ENCODE results near the gene TIAM1.

Gene TIAM1

GRCh38 chr21:31159808-31160207 lies 184.3 kb downstream of the TIAM1 start:
- no peak for DNase-seq

- no peak for DNase-seq
These were observed 185.1 kb downstream of the TIAM1 start for GRCh38 chr21:31158789-31159581.

GRCh38 chr21:31157756-31158155 lies 186.3 kb downstream of the TIAM1 start:
- no peak for DNase-seq

DNA sequence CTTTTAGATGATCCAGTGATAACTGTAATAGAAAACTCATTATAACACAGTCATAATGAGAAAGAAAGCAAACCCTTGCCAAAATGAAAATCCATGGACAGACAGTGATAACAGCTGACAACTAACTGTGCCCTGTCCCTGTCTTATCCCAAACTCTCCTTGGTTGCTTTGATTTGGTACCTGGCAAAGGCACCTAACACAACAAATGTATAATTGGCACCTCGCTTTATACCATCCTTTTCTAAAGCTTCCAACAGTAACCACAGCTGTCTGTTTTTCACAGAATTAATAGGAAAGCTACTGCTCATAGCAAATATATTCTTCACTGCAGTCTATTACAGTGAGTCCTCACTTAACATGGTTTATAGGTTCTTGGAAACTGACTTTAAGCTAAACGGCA lies 187.4 kb downstream of the TIAM1 start:
- DNase-seq, result no peak

GRCh38 chr21:31156169-31156568 lies 187.9 kb downstream of the TIAM1 start:
- no peak for DNase-seq

GRCh38 chr21:31151156-31152045 lies 192.7 kb downstream of the TIAM1 start:
- DNase-seq, result no peak

GRCh38 chr21:31145274-31145673 lies 198.8 kb downstream of the TIAM1 start:
- no peak for DNase-seq

DNA sequence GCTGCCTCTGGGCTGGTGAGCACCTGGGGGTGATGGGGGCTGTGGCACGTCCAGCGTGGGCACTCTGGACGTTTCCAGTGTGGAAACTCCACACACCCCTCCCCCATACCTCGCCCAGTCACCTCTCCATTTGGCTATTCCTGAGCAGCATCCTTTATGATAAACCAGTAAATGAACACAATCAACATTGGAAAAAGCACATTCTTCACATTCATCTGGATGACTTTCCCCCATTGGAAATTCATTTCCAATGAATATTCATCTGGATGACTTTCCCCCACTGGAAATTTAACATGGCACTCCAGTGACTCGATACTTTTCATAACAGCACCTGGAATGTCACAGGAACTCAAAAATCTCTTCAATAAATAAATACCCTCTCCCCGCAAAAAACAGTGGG lies 201.0 kb downstream of the TIAM1 start:
- DNase-seq, result no peak

GRCh38 chr21:31142600-31142999 lies 201.5 kb downstream of the TIAM1 start:
- DNase-seq, result no peak

DNA sequence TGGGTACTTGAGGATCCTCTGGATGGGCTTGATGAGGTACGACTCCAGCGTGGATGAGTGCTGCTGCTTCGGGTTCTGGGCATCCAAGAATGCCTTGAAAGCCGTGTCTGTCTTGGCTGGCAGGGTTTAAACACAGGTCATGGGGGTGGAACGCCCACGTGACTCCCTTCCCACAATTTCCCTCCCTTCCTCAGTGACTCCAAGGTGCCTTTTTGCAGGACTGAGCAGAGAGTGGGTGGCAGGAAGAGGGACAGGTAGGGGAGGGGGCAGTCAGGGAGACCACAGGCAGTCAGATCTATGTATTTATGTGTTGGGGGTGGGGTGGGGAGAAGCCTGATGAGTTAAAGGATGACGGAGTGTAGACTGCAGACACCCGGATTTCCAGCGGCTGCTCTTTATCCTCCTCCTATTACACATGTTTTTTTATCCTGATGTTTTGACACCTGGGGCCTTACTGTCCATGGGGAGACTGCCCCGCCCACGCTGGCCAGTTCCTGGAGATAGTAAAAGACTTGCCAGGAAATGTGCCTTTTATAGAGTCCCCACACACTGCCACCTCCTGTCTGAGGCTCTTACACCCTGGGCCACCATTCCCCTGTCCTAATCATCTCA lies 202.6 kb downstream of the TIAM1 start:
- DNase-seq, result no peak

DNA sequence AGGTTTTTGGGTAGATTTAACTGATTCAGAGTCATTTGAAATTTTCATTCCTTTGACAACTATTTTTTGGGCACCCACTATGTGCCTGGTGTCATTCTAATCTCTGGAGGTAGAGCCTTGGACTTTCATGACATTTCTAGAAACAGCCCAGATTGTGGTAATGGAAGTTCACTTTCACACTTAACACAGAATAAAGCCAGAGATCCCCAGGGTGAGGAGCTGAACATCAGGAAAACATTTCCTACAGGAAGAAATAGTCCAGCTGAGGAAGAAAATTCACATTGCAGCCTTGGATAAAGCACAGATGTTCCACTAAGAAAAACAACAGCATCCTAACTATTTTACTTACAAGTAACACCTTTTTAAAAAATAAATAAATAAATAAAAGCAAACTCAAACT lies 203.4 kb downstream of the TIAM1 start:
- DNase-seq, result no peak

DNA sequence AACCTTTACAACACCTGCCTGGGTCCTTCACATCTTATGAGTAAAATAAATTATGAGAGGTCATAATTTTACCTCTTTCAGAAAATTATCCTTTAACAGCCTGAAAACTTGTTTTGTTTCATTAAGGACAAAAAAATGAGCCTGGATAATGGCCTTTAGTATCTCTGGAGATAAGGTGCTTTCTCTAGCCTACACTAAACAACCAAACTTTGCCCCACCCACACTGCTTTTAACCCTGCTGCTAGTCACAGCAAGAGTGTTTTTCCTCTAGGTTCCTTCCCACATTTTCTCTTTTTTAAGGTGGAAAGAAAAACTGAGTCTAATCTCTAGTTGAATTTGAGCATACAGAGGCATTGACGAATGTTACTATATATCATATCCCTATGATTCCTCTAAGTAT lies 204.0 kb downstream of the TIAM1 start:
- DNase-seq, result no peak

DNA sequence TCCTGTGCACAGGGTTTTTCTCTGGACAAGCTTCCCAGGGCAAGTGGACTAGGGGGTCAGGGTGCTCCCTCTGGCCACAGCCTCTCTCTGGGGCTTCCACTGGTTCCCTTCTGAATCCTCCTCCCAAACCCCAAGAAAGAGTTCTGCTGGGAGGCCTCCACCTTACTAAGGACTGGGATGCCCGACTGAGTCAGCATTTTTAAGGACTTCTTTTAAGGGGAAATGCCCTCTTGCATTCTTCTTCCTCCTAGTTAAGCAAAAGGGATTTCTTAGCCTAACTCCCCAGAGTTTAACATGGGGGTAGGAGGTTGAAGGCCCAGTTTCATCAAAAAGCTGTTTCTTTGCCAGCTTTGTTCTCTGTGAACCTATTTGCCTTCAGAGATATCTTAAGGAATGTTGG lies 206.1 kb downstream of the TIAM1 start:
- no peak for DNase-seq

DNA sequence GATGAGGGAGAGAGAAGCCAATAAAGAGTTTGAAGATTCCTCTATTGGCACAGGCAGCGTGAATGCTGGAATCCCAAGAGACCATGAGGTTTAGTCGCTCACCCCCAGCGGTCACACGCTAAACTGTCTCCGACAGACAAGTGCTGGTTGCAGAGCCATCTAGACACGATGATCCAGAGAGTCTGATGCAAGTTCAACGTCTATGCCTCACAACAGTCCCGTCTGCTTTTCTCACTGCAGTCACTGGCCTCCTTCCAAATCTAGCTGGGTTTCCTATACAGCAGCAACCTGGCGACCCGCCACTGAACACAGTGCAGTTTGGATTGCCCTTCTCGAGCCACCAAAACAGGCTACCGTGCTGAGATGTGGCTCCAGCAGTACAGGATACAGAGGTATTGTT lies 207.2 kb downstream of the TIAM1 start:
- DNase-seq, result no peak

- DNase-seq, result no peak
These were observed 208.4 kb downstream of the TIAM1 start for GRCh38 chr21:31135531-31136184.

GRCh38 chr21:31133243-31133830 lies 210.7 kb downstream of the TIAM1 start:
- DNase-seq, result no peak

DNA sequence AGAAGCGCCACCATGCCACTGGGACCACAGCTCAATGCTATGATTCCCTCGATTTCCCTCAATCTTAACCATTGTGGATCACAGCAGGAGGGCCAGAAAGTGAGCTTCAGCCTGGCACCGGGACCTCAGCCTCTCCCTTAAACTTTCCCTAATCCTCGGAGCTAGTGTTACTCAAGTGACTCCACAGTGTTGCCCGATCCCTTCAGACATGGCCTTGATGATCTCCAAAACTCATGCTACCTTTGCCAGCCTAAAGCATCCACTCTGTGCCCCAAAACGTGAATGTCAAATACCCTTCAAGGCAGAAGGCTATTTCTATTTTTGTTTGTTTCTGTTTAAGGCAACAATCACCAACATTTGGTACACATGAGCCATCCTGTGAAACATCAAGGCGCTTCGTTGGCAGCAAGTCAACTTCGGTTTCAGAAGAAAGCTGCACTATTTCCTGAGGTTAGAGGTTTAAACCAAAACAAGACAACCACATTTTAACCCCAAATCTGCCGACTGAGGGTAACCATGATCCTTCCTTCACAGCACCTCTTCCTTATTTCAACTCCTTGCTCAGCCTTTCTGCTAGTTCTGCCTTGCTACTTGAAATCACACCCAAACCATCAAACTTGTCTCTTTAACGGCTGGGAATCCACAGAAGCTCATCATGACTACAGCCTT lies 211.4 kb downstream of the TIAM1 start:
- no peak for DNase-seq

DNA sequence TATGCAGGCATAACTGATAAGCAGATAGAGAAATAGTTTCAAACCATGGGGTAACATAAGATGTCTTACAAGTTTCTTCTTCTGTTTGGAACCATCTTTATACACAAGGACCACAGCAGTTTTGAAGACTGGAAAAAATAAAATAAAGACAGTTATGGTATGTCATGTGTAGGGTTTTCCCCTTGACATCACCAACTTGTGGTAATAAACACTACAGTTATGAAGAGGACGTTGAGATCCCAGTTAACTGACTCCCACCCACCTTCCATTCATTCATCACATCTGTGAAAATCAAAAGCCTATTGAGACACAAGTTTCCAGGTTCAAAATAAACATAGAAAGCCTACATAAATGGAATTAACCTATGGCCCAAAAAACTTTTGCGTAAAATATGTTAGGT lies 213.2 kb downstream of the TIAM1 start:
- DNase-seq, result no peak

DNA sequence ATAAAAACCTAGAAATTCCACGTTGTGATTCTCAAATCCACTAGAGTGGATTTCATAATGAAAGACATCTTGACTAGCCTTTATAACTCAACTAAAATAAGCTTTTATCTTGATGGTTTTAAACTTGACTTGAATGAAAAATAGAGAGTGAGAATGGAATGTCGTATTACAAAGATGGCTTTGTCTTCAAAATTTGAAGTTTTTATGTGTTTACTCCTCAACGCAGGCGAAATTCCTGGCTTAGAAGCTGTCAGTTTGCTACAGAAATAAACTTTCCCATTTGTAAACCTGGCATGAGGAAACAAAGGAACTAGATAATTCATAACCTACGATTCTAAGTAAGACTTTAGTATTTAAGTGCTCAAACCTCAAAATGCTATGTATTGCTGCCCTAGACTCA lies 215.8 kb downstream of the TIAM1 start:
- no peak for DNase-seq

GRCh38 chr21:31124010-31124409 lies 220.1 kb downstream of the TIAM1 start:
- DNase-seq, result no peak

DNA sequence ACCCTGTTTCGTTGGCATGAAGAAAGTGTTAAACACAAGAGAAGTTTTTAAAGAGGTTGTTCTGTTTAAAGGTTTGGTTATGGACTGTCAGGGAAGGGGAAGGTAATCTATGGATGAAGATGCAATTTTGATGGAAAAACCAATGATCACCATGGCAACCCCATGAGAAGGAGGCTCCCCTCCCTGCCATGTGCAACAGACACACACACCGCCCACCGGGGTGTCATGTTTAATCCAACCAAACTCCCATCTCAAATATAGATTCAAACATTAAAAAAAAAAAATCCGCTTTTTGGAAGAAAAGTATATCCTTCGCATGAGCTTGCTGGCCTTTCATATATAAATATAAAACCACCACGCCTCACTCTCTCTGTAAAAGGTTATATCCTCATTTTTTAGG lies 224.9 kb downstream of the TIAM1 start:
- no peak for DNase-seq
